RCC 7860 (cell line): ENCODE measurements around the gene MNS1.
"Not testable (repeated sequence)": the region's sequence is repeated elsewhere in the genome, so short reads cannot be mapped to it uniquely, and the experiment has no call there.

Source experiments
- DNase-seq: peaks from one replicate; pipeline ENCODE4 v3.0.0-alpha.2; 2015; ENCODE audit warnings: low spot score
- FAIRE-seq: peaks from 2 replicates; lab custom pipeline; 2012; peaks lifted over from hg19 to GRCh38; lab: Jason Lieb, UNC

The MNS1 gene

GRCh38 chr15:56464893-56465520, at the start of gene MNS1:
Gene MNS1 (minus strand): TSS chr15:56465137. CDS start chr15:56464972, 165 bp downstream.
- FAIRE-seq (peak; percentile 84), DNase-seq (peak; percentile 93)

GRCh38 chr15:56496635-56497034, 31.7 kb upstream of the MNS1 start:
- peak; percentile 45 for DNase-seq
- peak; percentile 67 for FAIRE-seq

GRCh38 chr15:56495533-56495932, 30.6 kb upstream of the MNS1 start:
- FAIRE-seq (no peak), DNase-seq (no peak)

- FAIRE-seq (no peak), DNase-seq (no peak)
Measured at GRCh38 chr15:56495053-56495452, 30.1 kb upstream of the MNS1 start.

GRCh38 chr15:56492791-56493555, 28.0 kb upstream of the MNS1 start:
- no peak for FAIRE-seq
- no peak for DNase-seq

GRCh38 chr15:56492236-56492635, 27.3 kb upstream of the MNS1 start:
- no peak for DNase-seq
- no peak for FAIRE-seq

GRCh38 chr15:56491110-56491722, 26.3 kb upstream of the MNS1 start:
- DNase-seq (peak; percentile 39), FAIRE-seq (peak; percentile 27)

- no peak for DNase-seq
- no peak for FAIRE-seq
Measured at GRCh38 chr15:56490461-56490860, 25.5 kb upstream of the MNS1 start.

- not testable (repeated sequence) for FAIRE-seq, DNase-seq
Measured at GRCh38 chr15:56486206-56486605, 21.3 kb upstream of the MNS1 start.

GRCh38 chr15:56485426-56485825, 20.5 kb upstream of the MNS1 start:
- FAIRE-seq, DNase-seq: not testable (repeated sequence)

GRCh38 chr15:56484287-56484686, 19.4 kb upstream of the MNS1 start:
- no peak for FAIRE-seq

GRCh38 chr15:56475351-56475750, 10.4 kb upstream of the MNS1 start:
- FAIRE-seq (no peak), DNase-seq (no peak)

More at GRCh38 chr15:56484287-56484686, 19.4 kb upstream of the MNS1 start:
- DNase-seq, result no peak

- DNase-seq (no peak), FAIRE-seq (no peak)
Measured at GRCh38 chr15:56473017-56473416, 8.1 kb upstream of the MNS1 start.

GRCh38 chr15:56472278-56472677, 7.3 kb upstream of the MNS1 start:
- FAIRE-seq, result no peak
- no peak for DNase-seq

- DNase-seq (no peak), FAIRE-seq (no peak)
Measured at GRCh38 chr15:56471440-56472069, 6.6 kb upstream of the MNS1 start.

- FAIRE-seq, result no peak
- no peak for DNase-seq
Measured at GRCh38 chr15:56469483-56469882, 4.5 kb upstream of the MNS1 start.

- no peak for DNase-seq
- FAIRE-seq, result no peak
Measured at GRCh38 chr15:56468401-56468800, 3.5 kb upstream of the MNS1 start.

GRCh38 chr15:56467616-56468015, 2.7 kb upstream of the MNS1 start:
- no peak for DNase-seq
- FAIRE-seq, result peak; percentile 84

- DNase-seq (no peak), FAIRE-seq (no peak)
Measured at GRCh38 chr15:56460947-56461346, 4.0 kb downstream of the MNS1 start.

- DNase-seq, result no peak
- FAIRE-seq, result no peak
Measured at GRCh38 chr15:56460071-56460470, 4.9 kb downstream of the MNS1 start.

GRCh38 chr15:56459096-56459495, 5.8 kb downstream of the MNS1 start:
- no peak for DNase-seq
- no peak for FAIRE-seq
